ENCODE measurements around the gene GBP7.

The GBP7 gene

DNA sequence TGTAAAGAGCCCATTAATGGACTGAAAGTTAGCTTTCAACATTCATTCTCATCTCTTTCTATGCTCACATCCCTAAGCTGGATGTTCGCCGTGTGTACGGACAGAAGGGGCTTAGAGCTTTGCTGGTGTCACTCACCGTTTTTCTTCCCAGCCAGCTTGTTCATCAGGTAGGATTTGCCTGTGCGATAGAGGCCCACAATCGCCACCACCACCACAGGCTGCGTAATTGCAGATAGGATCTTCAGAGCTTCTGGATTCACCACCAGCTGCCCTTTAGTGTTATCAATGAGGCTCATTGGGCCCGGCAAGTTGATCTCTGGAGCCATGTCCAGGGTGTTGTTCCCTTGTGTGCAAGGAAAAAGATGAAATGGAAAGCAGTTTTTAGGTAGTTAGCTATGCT is 54.2 kb downstream of the GBP7 start:
- no peak overlapping the region for H3K4me3 ChIP-seq (ENCODE audit: low read depth, low read length)
- TF ChIP-seq, protein P1, sequence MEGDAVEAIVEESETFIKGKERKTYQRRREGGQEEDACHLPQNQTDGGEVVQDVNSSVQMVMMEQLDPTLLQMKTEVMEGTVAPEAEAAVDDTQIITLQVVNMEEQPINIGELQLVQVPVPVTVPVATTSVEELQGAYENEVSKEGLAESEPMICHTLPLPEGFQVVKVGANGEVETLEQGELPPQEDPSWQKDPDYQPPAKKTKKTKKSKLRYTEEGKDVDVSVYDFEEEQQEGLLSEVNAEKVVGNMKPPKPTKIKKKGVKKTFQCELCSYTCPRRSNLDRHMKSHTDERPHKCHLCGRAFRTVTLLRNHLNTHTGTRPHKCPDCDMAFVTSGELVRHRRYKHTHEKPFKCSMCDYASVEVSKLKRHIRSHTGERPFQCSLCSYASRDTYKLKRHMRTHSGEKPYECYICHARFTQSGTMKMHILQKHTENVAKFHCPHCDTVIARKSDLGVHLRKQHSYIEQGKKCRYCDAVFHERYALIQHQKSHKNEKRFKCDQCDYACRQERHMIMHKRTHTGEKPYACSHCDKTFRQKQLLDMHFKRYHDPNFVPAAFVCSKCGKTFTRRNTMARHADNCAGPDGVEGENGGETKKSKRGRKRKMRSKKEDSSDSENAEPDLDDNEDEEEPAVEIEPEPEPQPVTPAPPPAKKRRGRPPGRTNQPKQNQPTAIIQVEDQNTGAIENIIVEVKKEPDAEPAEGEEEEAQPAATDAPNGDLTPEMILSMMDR (IDR thresholded peaks at IDR 0.05; ENCODE audit: low read depth, low read length, missing control alignments) = no peak
- DNase-seq (ENCODE audit: low read depth) = no peak

DNA sequence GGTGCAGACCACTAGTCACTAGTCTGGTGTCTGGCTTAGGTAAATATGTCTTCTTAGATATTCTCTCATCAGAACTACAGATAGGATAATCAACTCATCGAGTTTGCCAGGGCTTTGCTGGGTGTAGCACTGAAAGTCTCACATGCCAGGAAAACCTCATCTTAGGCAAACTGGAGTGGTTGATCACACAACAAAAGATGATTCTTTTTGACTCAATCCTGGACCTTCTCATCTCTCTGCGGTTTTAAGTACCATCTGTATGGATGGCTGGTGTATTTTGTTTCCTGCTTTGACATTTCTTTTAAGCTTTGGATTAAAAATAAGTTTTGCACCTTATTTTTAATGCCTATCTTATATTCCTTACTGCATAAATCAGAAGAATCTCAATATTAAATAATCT is 61.1 kb downstream of the GBP7 start:
- TF ChIP-seq, protein P1 (IDR thresholded peaks at IDR 0.05; ENCODE audit: low read depth, low read length, missing control alignments) = no peak
- DNase-seq (ENCODE audit: low read depth) = no peak
- no peak overlapping the region for H3K4me3 ChIP-seq (ENCODE audit: low read depth, low read length)

DNA sequence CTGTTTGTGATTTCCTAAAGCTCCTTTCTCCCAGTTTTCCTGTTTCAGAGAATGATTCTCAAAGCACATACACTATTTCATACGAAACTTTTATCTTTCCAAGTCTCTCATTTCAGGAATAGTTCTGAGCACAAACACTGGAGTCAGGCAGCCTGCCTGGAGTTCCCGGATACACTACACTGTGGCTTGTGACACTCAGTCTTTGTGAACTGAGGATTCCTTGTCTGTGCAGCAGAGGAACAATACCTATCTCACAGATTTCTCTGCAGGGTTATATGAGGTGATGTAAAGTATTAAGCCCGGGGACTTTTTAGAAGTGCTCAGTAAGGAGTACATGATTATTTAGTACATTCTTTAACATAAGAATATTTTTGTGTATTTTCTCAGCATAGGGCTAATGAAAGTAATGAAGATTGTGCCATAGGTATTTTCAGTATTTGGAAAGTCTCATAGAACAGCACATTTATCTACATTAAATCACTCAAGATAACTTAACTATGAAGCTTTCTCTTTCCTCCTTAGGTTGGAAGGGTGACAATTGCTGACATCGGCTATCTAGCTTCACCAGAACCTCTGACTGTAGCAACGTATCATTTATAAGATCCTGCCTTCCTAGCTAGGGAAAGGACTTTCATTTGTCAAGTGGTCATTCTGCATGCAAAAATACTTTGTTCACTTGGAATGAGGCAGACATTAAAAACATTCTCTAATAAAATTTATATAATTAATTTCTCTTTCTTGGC is 62.8 kb downstream of the GBP7 start:
- TF ChIP-seq, protein P1 (IDR thresholded peaks at IDR 0.05; ENCODE audit: low read depth, low read length, missing control alignments) = no peak
- no peak for DNase-seq (ENCODE audit: low read depth)
- no peak overlapping the region for H3K4me3 ChIP-seq (ENCODE audit: low read depth, low read length)

DNA sequence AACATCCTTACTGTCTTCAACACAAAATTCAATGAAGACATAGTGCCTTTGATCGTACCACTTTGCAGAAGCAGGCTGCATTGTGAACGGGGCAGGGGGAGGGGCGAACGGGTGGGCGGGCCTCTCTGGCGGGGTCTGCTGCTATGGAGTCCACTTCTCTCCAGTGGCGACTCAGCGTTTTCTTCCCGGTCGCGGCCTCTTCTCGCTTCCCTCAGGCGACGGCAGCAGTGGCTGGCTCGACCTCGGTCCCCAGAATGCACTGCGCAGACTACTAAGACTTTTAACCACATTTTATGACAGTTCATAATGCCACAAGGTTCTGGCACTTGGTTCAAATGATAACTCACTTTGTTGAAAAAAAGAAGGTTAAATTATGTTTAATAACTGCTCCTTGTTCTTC is 71.1 kb downstream of the GBP7 start:
- no peak overlapping the region for H3K4me3 ChIP-seq (ENCODE audit: low read depth, low read length)
- TF ChIP-seq, protein P1 (IDR thresholded peaks at IDR 0.05; ENCODE audit: low read depth, low read length, missing control alignments) = no peak
- DNase-seq (ENCODE audit: low read depth) = no peak

DNA sequence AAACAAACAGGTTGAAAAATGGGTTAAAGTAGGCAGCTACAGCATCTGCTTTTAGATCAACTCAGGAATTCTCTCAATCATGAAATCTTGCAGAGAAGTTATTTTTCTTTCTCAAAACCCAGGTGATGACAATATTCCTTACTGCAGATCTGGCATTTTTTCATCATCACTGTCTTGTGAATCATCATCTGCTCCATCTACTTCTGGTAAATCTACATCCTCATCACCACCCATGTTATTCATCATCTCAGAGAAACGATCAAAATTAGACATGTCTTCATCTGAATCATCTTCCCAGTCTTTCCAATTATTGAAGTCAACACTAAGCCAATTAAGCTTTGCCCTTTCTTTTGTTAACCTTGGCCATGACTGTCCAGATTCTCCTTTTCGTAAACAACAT is 71.7 kb downstream of the GBP7 start:
- TF ChIP-seq, protein P1 (IDR thresholded peaks at IDR 0.05; ENCODE audit: low read depth, low read length, missing control alignments) = no peak
- no peak overlapping the region for H3K4me3 ChIP-seq (ENCODE audit: low read depth, low read length)
- no peak for DNase-seq (ENCODE audit: low read depth)

DNA sequence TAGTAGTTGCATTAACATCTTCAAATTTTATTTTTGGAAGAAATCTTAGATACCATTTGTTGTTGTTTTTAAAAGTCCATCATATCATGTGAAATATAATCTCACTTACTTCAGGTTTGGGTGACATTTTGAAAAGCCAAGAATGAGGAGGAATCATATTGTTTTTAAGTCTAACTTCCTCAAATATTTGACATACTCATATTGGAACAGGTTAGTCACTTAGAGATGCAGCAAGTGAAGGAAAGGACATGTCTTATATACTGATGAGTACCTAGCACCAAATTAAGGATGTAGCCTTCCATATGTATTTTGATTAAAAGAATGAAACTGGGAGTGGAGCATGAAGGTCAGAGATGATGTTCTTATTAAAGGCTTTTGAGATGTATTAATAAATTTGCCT is 73.8 kb downstream of the GBP7 start:
- DNase-seq (ENCODE audit: low read depth) = no peak
- H3K4me3 ChIP-seq (ENCODE audit: low read depth, low read length) = no peak overlapping the region
- TF ChIP-seq, protein P1 (IDR thresholded peaks at IDR 0.05; ENCODE audit: low read depth, low read length, missing control alignments) = no peak

DNA sequence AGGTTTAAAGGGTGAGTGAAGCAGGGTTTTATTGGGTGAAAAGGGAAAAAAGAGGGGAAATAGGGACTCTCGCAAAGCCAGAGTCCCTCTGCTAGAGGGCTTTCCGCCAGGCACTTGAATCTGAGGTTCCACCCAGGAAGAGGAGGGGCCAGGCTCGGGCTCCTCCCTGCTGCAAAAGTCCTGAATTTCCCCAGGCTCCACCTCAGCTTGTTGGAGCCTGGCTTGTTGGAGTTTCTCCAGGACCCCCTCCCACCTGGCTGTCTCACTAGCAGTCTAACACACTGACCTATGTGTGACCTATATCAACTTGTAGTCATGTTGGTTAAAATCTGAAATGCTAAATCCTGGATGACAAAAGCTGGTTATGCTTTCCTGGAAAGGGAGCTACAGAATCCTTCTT is 75.4 kb downstream of the GBP7 start:
- H3K4me3 ChIP-seq (ENCODE audit: low read depth, low read length) = no peak overlapping the region
- no peak for DNase-seq (ENCODE audit: low read depth)
- TF ChIP-seq, protein P1 (IDR thresholded peaks at IDR 0.05; ENCODE audit: low read depth, low read length, missing control alignments) = no peak

Data from GM12864 (cell line).